ENCODE data around the gene SLC36A4.

Gene SLC36A4

DNA sequence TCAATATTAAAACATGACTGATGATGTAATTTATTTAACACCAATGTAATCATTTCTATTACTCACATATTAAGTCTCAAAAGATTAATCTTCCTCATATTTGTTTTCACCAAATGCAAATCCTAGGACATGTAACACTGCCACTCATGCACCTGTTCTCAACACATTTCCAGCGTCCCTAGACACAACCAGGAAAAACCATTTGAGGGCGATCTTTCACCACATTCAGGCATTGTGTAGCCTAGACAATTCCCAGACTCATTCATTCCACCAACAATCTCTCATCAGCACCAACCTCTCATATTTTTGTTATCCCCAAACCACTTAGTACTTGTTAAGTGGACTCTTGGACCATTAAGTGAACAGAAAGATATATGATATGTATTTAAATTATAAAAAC is 66.1 kb downstream of the SLC36A4 start:
- H3K9me3 ChIP-seq (ENCODE audit: control insufficient read depth, low read length): no peaks in the 10 kb centered on the region
- H3K36me3 ChIP-seq (ENCODE audit: control insufficient read depth in 1 of 2, insufficient read depth in 2 of 2, low read depth in 1 of 2, low read length in 2 of 2): no peaks in the 10 kb centered on the region
- no peak overlapping the region for H2BK120ac ChIP-seq (ENCODE audit: low read depth, low read length)
- H3K14ac ChIP-seq (ENCODE audit: low read length in 2 of 2): no peak overlapping the region
- no peak overlapping the region for H4K8ac ChIP-seq (ENCODE audit: low read length)
- H3K23ac ChIP-seq (ENCODE audit: low read length in 2 of 2): no peak overlapping the region
- DNase-seq: no peak
- no peak overlapping the region for H2AFZ ChIP-seq (ENCODE audit: low read depth, low read length)
- no peak overlapping the region for H2BK15ac ChIP-seq (ENCODE audit: low read depth, poor library complexity, severe bottlenecking)
- no peak overlapping the region for H4K91ac ChIP-seq (ENCODE audit: low read length)
- no peak overlapping the region for H2AK5ac ChIP-seq (ENCODE audit: low read length, severe bottlenecking)
- no peak overlapping the region for H3K18ac ChIP-seq (ENCODE audit: low read depth in 1 of 2, low read length in 2 of 2)
- 56% methylated on average over 2 of the region's 2 CpGs for WGBS
- H3K4me3 ChIP-seq (ENCODE audit: insufficient read depth in 1 of 2, low read depth in 1 of 2, low read length in 2 of 2): no peak overlapping the region
- no peak overlapping the region for H3K4ac ChIP-seq (ENCODE audit: low read depth in 1 of 2, low read length in 2 of 2)
- H3K9ac ChIP-seq (ENCODE audit: low read length): no peak overlapping the region
- peaks cover 2% of the 10 kb centered on the region for H3K79me1 ChIP-seq (replicated peaks; ENCODE audit: low read length, poor library complexity, severe bottlenecking)
- H2BK5ac ChIP-seq (ENCODE audit: low read depth, low read length, poor library complexity, severe bottlenecking): no peak overlapping the region
- H3K27me3 ChIP-seq (ENCODE audit: control insufficient read depth in 1 of 2, insufficient read depth in 1 of 2, low read length in 2 of 2): no peaks in the 10 kb centered on the region
- H2BK12ac ChIP-seq (ENCODE audit: low read length in 2 of 2): no peak overlapping the region
- peaks cover 3% of the 10 kb centered on the region for H3K4me1 ChIP-seq (ENCODE audit: control insufficient read depth, insufficient read depth, low read depth, low read length)
- no peak overlapping the region for H3K27ac ChIP-seq (ENCODE audit: low read length, poor library complexity, severe bottlenecking)
- no peak overlapping the region for H3K4me2 ChIP-seq (ENCODE audit: low read length, poor library complexity, severe bottlenecking)

DNA sequence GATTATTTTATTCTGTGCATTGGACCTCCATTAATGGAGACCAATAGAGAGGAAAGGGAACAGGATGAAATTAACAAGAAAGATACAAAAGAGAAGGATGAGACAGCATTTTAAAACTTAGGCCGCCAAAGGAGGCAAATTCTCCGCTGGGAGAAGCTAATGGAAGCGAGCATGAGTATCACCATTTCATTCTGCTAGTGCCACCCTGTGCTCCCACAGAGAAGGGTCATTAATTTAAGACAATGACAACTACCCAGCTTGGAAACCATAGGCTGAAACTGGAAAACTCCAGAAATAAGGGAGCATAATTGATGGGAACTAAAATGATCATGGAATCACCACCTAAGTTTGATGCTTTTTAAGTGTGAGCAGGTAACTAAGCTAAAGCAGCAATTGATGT is 69.2 kb downstream of the SLC36A4 start:
- Histone ChIP-seq H2BK12ac (ENCODE audit: low read length in 2 of 2) (no peak overlapping the region), H2BK15ac (ENCODE audit: low read depth, poor library complexity, severe bottlenecking) (no peak overlapping the region), H3K23ac (ENCODE audit: low read length in 2 of 2) (no peak overlapping the region), H2BK5ac (ENCODE audit: low read depth, low read length, poor library complexity, severe bottlenecking) (no peak overlapping the region), H2BK120ac (ENCODE audit: low read depth, low read length) (no peak overlapping the region), H4K91ac (ENCODE audit: low read length) (no peak overlapping the region), H3K9me3 (ENCODE audit: control insufficient read depth, low read length) (no peaks in the 10 kb centered on the region), H3K9ac (ENCODE audit: low read length) (no peak overlapping the region), H4K8ac (ENCODE audit: low read length) (no peak overlapping the region), H3K4me2 (ENCODE audit: low read length, poor library complexity, severe bottlenecking) (no peak overlapping the region), H3K27me3 (ENCODE audit: control insufficient read depth in 1 of 2, insufficient read depth in 1 of 2, low read length in 2 of 2) (no peaks in the 10 kb centered on the region), H2AK5ac (ENCODE audit: low read length, severe bottlenecking) (no peak overlapping the region), H2AFZ (ENCODE audit: low read depth, low read length) (no peak overlapping the region), H3K27ac (ENCODE audit: low read length, poor library complexity, severe bottlenecking) (no peak overlapping the region), H3K18ac (ENCODE audit: low read depth in 1 of 2, low read length in 2 of 2) (no peak overlapping the region), H3K36me3 (ENCODE audit: control insufficient read depth in 1 of 2, insufficient read depth in 2 of 2, low read depth in 1 of 2, low read length in 2 of 2) (no peaks in the 10 kb centered on the region), H3K4ac (ENCODE audit: low read depth in 1 of 2, low read length in 2 of 2) (no peak overlapping the region), H3K14ac (ENCODE audit: low read length in 2 of 2) (no peak overlapping the region), H3K79me1 (replicated peaks; ENCODE audit: low read length, poor library complexity, severe bottlenecking) (no peaks in the 10 kb centered on the region), H3K4me3 (ENCODE audit: insufficient read depth in 1 of 2, low read depth in 1 of 2, low read length in 2 of 2) (no peak overlapping the region), H3K4me1 (ENCODE audit: control insufficient read depth, insufficient read depth, low read depth, low read length) (peaks cover 3% of the 10 kb centered on the region)
- 97% methylated on average over 3 of the region's 3 CpGs for WGBS
- DNase-seq: no peak

DNA sequence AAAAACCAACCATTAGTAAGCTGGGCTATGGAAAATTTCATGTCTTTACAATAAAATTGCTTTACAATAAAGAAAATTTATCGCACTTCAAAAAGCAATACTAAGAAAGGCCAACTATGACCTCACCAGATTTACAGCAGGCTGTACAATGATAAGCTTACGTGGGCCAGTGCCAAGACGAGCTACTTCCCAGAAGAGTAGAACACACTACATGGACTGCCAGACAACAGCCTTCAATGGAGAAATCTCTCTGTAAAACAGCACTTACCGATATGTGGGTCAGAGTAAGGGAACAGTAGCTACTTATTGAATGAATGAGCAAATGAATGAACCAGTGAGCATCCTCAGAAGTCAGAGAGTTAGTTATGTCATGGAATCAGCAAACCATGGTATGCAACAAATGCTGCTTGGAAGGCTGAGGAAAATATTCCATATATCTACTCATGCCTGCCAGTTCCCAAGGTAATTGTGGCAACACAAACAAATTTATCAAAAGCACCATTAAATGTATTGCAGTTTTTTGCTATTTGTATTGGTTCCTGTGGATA is 74.4 kb downstream of the SLC36A4 start:
- H3K27ac ChIP-seq (ENCODE audit: low read length, poor library complexity, severe bottlenecking): no peak overlapping the region
- H3K18ac ChIP-seq (ENCODE audit: low read depth in 1 of 2, low read length in 2 of 2): no peak overlapping the region
- H3K4me1 ChIP-seq (ENCODE audit: control insufficient read depth, insufficient read depth, low read depth, low read length): no peaks in the 10 kb centered on the region
- no peaks in the 10 kb centered on the region for H3K27me3 ChIP-seq (ENCODE audit: control insufficient read depth in 1 of 2, insufficient read depth in 1 of 2, low read length in 2 of 2)
- no peak overlapping the region for H3K4me3 ChIP-seq (ENCODE audit: insufficient read depth in 1 of 2, low read depth in 1 of 2, low read length in 2 of 2)
- no peak overlapping the region for H2AFZ ChIP-seq (ENCODE audit: low read depth, low read length)
- no peak overlapping the region for H3K4ac ChIP-seq (ENCODE audit: low read depth in 1 of 2, low read length in 2 of 2)
- no peak overlapping the region for H2AK5ac ChIP-seq (ENCODE audit: low read length, severe bottlenecking)
- no peak overlapping the region for H2BK120ac ChIP-seq (ENCODE audit: low read depth, low read length)
- no peak overlapping the region for H2BK12ac ChIP-seq (ENCODE audit: low read length in 2 of 2)
- H3K14ac ChIP-seq (ENCODE audit: low read length in 2 of 2): peak overlapping the region in 1 of 2 experiments; percentile 23
- WGBS: 97% methylated on average over 4 of the region's 4 CpGs
- H3K23ac ChIP-seq (ENCODE audit: low read length in 2 of 2): no peak overlapping the region
- H3K9me3 ChIP-seq (ENCODE audit: control insufficient read depth, low read length): no peaks in the 10 kb centered on the region
- no peak for DNase-seq
- H3K36me3 ChIP-seq (ENCODE audit: control insufficient read depth in 1 of 2, insufficient read depth in 2 of 2, low read depth in 1 of 2, low read length in 2 of 2): no peaks in the 10 kb centered on the region
- H3K79me1 ChIP-seq (replicated peaks; ENCODE audit: low read length, poor library complexity, severe bottlenecking): no peaks in the 10 kb centered on the region
- H3K9ac ChIP-seq (ENCODE audit: low read length): no peak overlapping the region
- no peak overlapping the region for H4K91ac ChIP-seq (ENCODE audit: low read length)
- H2BK15ac ChIP-seq (ENCODE audit: low read depth, poor library complexity, severe bottlenecking): no peak overlapping the region
- no peak overlapping the region for H3K4me2 ChIP-seq (ENCODE audit: low read length, poor library complexity, severe bottlenecking)
- no peak overlapping the region for H2BK5ac ChIP-seq (ENCODE audit: low read depth, low read length, poor library complexity, severe bottlenecking)
- no peak overlapping the region for H4K8ac ChIP-seq (ENCODE audit: low read length)

DNA sequence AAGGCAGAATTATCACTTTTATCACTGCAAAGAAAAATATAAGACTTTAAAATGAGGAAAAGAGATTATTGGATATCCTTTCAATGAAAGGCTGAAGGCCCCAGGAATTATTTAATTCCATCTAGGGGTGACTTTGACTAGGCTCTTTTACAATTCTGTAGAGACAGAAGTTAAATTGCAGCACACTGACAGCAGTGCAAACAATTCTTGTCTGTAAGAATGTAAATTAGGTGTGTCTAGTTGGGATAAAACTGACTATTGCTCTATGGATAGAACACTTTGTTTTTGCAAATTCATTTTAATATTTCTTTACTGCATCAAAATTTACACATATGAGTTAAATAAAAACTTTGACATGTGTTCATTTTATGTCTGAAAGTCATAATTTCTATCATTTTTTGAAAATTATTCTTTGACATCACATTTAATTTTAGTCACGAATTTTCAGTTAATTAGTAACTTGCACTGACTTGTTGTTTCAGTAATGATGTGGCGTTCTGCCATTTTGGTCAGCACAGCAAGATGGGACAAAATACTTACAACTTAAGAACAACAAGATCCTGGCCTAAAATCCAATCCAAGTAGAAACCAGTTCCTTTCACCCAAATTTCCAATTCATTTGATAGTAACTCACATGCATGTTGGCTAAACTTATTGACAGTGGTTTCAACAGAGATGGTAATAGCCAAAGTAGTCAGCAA is 75.1 kb downstream of the SLC36A4 start:
- Histone ChIP-seq H3K23ac (ENCODE audit: low read length in 2 of 2) (no peak overlapping the region), H3K9ac (ENCODE audit: low read length) (no peak overlapping the region), H3K79me1 (replicated peaks; ENCODE audit: low read length, poor library complexity, severe bottlenecking) (no peaks in the 10 kb centered on the region), H3K18ac (ENCODE audit: low read depth in 1 of 2, low read length in 2 of 2) (no peak overlapping the region), H3K36me3 (ENCODE audit: control insufficient read depth in 1 of 2, insufficient read depth in 2 of 2, low read depth in 1 of 2, low read length in 2 of 2) (no peaks in the 10 kb centered on the region), H3K4ac (ENCODE audit: low read depth in 1 of 2, low read length in 2 of 2) (no peak overlapping the region), H2BK15ac (ENCODE audit: low read depth, poor library complexity, severe bottlenecking) (no peak overlapping the region), H2BK120ac (ENCODE audit: low read depth, low read length) (no peak overlapping the region), H2BK12ac (ENCODE audit: low read length in 2 of 2) (no peak overlapping the region), H2AK5ac (ENCODE audit: low read length, severe bottlenecking) (no peak overlapping the region), H2AFZ (ENCODE audit: low read depth, low read length) (no peak overlapping the region), H3K27ac (ENCODE audit: low read length, poor library complexity, severe bottlenecking) (no peak overlapping the region), H4K8ac (ENCODE audit: low read length) (no peak overlapping the region), H4K91ac (ENCODE audit: low read length) (no peak overlapping the region), H2BK5ac (ENCODE audit: low read depth, low read length, poor library complexity, severe bottlenecking) (no peak overlapping the region), H3K14ac (ENCODE audit: low read length in 2 of 2) (no peak overlapping the region), H3K27me3 (ENCODE audit: control insufficient read depth in 1 of 2, insufficient read depth in 1 of 2, low read length in 2 of 2) (peaks cover 0 to 1% of the 10 kb centered on the region in 2 experiments), H3K4me1 (ENCODE audit: control insufficient read depth, insufficient read depth, low read depth, low read length) (no peaks in the 10 kb centered on the region), H3K9me3 (ENCODE audit: control insufficient read depth, low read length) (no peaks in the 10 kb centered on the region), H3K4me3 (ENCODE audit: insufficient read depth in 1 of 2, low read depth in 1 of 2, low read length in 2 of 2) (no peak overlapping the region), H3K4me2 (ENCODE audit: low read length, poor library complexity, severe bottlenecking) (no peak overlapping the region)
- no peak for DNase-seq
- 100% methylated on average over 2 of the region's 2 CpGs for WGBS
